H1 (cell line): ENCODE measurements around the gene GPER1. TPM values are rescaled to one million over a fixed set of nuclear protein-coding genes. Genes with fewer than 3 reads are reported as not detected.

ENCODE experiments used
- CTCF ChIA-PET: fragments of 300-600 bp; sonication (Branson Sonifier 250); formaldehyde crosslinking; loops from one replicate; lab custom pipeline; 2021; ENCODE audit not compliant: partially characterized antibody; lab: Charles Lee
- POLR2A ChIA-PET: fragments of 300-600 bp; sonication (Branson Sonifier 250); formaldehyde crosslinking; loops from one replicate; lab custom pipeline; 2021; ENCODE audit warnings: inconsistent platforms; ENCODE audit not compliant: partially characterized antibody; lab: Charles Lee
- DNase-seq, 2 experiments: peaks; one replicate each; pipeline versions ENCODE4 v3.0.0 to v3.0.0-alpha.2; 2010 to 2022; ENCODE audit warnings: low spot score in 2 of 2, low read depth in 1 of 2, mixed read lengths in 1 of 2
- FAIRE-seq: peaks from 2 replicates; lab custom pipeline; 2011; peaks lifted over from hg19 to GRCh38; lab: Jason Lieb, UNC
- H2AFZ ChIP-seq: 2 replicates; pipeline ENCODE4 v1.8.1; 2012; ENCODE audit warnings: low read length, inconsistent platforms
- H2AK5ac ChIP-seq: 2 replicates; pipeline ENCODE4 v1.6.1; 2013; ENCODE audit warnings: low read depth, low read length
- H2BK120ac ChIP-seq: replicated peaks from 2 replicates; pipeline ENCODE3; 2013; ENCODE audit warnings: low read depth, low read length, inconsistent platforms
- H2BK12ac ChIP-seq: 2 replicates; pipeline ENCODE4 v1.6.1; 2013; ENCODE audit warnings: low read depth, low read length
- H2BK15ac ChIP-seq: 2 replicates; pipeline ENCODE4 v1.6.1; 2013; ENCODE audit warnings: low read length
- H2BK20ac ChIP-seq: 2 replicates; pipeline ENCODE4 v1.6.1; 2013; ENCODE audit warnings: low read length
- H2BK5ac ChIP-seq: 2 replicates; pipeline ENCODE4 v1.6.1; 2013; ENCODE audit warnings: low read depth, low read length
- H3K14ac ChIP-seq: 2 replicates; pipeline ENCODE4 v1.6.1; 2013; ENCODE audit warnings: inconsistent platforms; ENCODE audit not compliant: insufficient read length
- H3K18ac ChIP-seq: 2 replicates; pipeline ENCODE4 v1.6.1; 2013; ENCODE audit warnings: low read length; ENCODE audit errors: extremely low read depth
- H3K23ac ChIP-seq: 2 replicates; pipeline ENCODE4 v1.6.1; 2013; ENCODE audit warnings: inconsistent platforms; ENCODE audit not compliant: insufficient read length
- H3K23me2 ChIP-seq: 2 replicates; pipeline ENCODE4 v1.6.1; 2013; ENCODE audit warnings: low read depth, low read length
- H3K27ac ChIP-seq: 2 replicates; pipeline ENCODE4 v1.6.1; 2011; ENCODE audit warnings: low read depth, low read length, inconsistent platforms
- H3K27me3 ChIP-seq, 4 experiments: replicated peaks in 1 of 4; 1 replicate in 1 of 4; 2 replicates in 3 of 4; pipeline versions ENCODE4 v1.6.1 to v1.8.1; 2011 to 2013; ENCODE audit warnings: low read length in 3 of 4, mild to moderate bottlenecking in 3 of 4, inconsistent platforms in 2 of 4, mixed read lengths in 2 of 4, moderate library complexity in 1 of 4; ENCODE audit not compliant: control insufficient read depth in 3 of 4, insufficient read depth in 3 of 4; ENCODE audit errors: extremely low read depth in 1 of 4
- H3K36me3 ChIP-seq, 4 experiments: 2 replicates each; pipeline versions ENCODE4 v1.6.1 to v1.8.1; 2011 to 2013; ENCODE audit warnings: mild to moderate bottlenecking in 4 of 4, low read length in 3 of 4, moderate library complexity in 2 of 4, control low read depth in 1 of 4, inconsistent platforms in 1 of 4; ENCODE audit not compliant: insufficient read depth in 4 of 4, control insufficient read depth in 2 of 4
- H3K4ac ChIP-seq: replicated peaks from 2 replicates; pipeline ENCODE3; 2013; ENCODE audit warnings: low read length, low read depth, mixed read lengths, inconsistent platforms; ENCODE audit not compliant: insufficient read length
- H3K4me1 ChIP-seq, 4 experiments: replicated peaks in 1 of 4; 1 replicate in 1 of 4; 2 replicates in 3 of 4; pipeline versions ENCODE4 v1.6.1 to v1.8.1; 2011 to 2013; ENCODE audit warnings: low read length in 3 of 4, inconsistent platforms in 2 of 4, mixed read lengths in 1 of 4; ENCODE audit not compliant: insufficient read depth in 4 of 4, control insufficient read depth in 3 of 4
- H3K4me2 ChIP-seq, 2 experiments: 2 replicates each; pipeline versions ENCODE4 v1.6.1 to v1.8.1; 2011 to 2013; ENCODE audit warnings: low read depth in 2 of 2, low read length in 2 of 2, control low read depth in 1 of 2, inconsistent platforms in 1 of 2, mild to moderate bottlenecking in 1 of 2; ENCODE audit not compliant: insufficient read depth in 1 of 2
- H3K4me3 ChIP-seq, 4 experiments: fragments of 200-600, 300-600 bp in 1 of 4; sonication (generic), shearing (Covaris generic), sonication (Bioruptor Twin) in 1 of 4; 2 replicates each; pipeline versions ENCODE4 v1.5.1 to v1.8.1; 2011 to 2016; ENCODE audit warnings: low read length in 4 of 4, low read depth in 3 of 4, control low read depth in 2 of 4, inconsistent platforms in 2 of 4, mild to moderate bottlenecking in 2 of 4, mixed read lengths in 1 of 4, moderate library complexity in 1 of 4; ENCODE audit not compliant: insufficient read depth in 2 of 4; ENCODE audit errors: extremely low read depth in 1 of 4
- H3K56ac ChIP-seq: replicated peaks from 2 replicates; pipeline ENCODE3; 2013; ENCODE audit warnings: low read depth, mild to moderate bottlenecking, mixed read lengths, low read length, inconsistent platforms; ENCODE audit not compliant: insufficient read length
- H3K79me1 ChIP-seq: 2 replicates; pipeline ENCODE4 v1.6.1; 2013; ENCODE audit warnings: low read depth, low read length, control low read depth
- H3K79me2 ChIP-seq, 2 experiments: 2 replicates each; pipeline versions ENCODE4 v1.6.1 to v1.8.1; 2012 to 2013; ENCODE audit warnings: low read length in 2 of 2, mild to moderate bottlenecking in 2 of 2, inconsistent platforms in 1 of 2; ENCODE audit not compliant: insufficient read depth in 2 of 2, control insufficient read depth in 1 of 2
- H3K9ac ChIP-seq, 4 experiments: replicated peaks in 1 of 4; 1 replicate in 1 of 4; 2 replicates in 3 of 4; pipeline versions ENCODE4 v1.6.1 to v1.8.1; 2011 to 2013; ENCODE audit warnings: low read depth in 3 of 4, low read length in 3 of 4, control low read depth in 2 of 4, mild to moderate bottlenecking in 2 of 4, moderate library complexity in 2 of 4, inconsistent platforms in 1 of 4; ENCODE audit errors: extremely low read depth in 1 of 4
- H3K9me3 ChIP-seq, 2 experiments: 2 replicates each; pipeline versions ENCODE4 v1.6.1 to v1.8.1; 2012 to 2013; ENCODE audit warnings: mild to moderate bottlenecking in 2 of 2, moderate library complexity in 2 of 2, control low read depth in 1 of 2, inconsistent platforms in 1 of 2, low read depth in 1 of 2, low read length in 1 of 2, mixed read lengths in 1 of 2; ENCODE audit not compliant: insufficient read depth in 2 of 2
- H4K20me1 ChIP-seq, 2 experiments: replicated peaks in 1 of 2; 2 replicates each; pipeline versions ENCODE3 to v1.8.1; 2011 to 2013; ENCODE audit warnings: inconsistent platforms in 2 of 2, low read length in 2 of 2, mild to moderate bottlenecking in 1 of 2; ENCODE audit not compliant: insufficient read depth in 2 of 2, control insufficient read depth in 1 of 2
- H4K5ac ChIP-seq: 2 replicates; pipeline ENCODE4 v1.6.1; 2013; ENCODE audit warnings: low read length, low read depth, mixed read lengths, inconsistent platforms; ENCODE audit not compliant: insufficient read length
- H4K8ac ChIP-seq: 2 replicates; pipeline ENCODE4 v1.8.0; 2013; ENCODE audit warnings: mild to moderate bottlenecking, moderate library complexity, low read length, inconsistent platforms; ENCODE audit not compliant: insufficient read depth; ENCODE audit errors: extremely low read depth
- H4K91ac ChIP-seq: replicated peaks from 2 replicates; pipeline ENCODE3; 2013; ENCODE audit warnings: low read length, mixed read lengths, inconsistent platforms; ENCODE audit not compliant: insufficient read length
- CBX5 ChIP-seq: fragments of 300-800, 300-1000 bp; sonication (generic); IDR thresholded peaks from 2 replicates; pipeline ENCODE4 v1.7.1; 2016; ENCODE audit warnings: antibody characterized with exemption, low read length, low read depth
- CEBPB ChIP-seq: IDR thresholded peaks from 2 replicates; pipeline ENCODE4 v1.6.1; 2012; ENCODE audit warnings: low read depth, low read length
- CTBP2 ChIP-seq: IDR thresholded peaks from 2 replicates; pipeline ENCODE4 v1.7.0; 2011; ENCODE audit warnings: borderline replicate concordance, mild to moderate bottlenecking, moderate library complexity, mixed read lengths, low read length; ENCODE audit not compliant: insufficient read depth, insufficient read length
- EP300 ChIP-seq, 2 experiments: IDR thresholded peaks; 1 replicate in 1 of 2; 2 replicates in 1 of 2; pipeline ENCODE4 v1.6.1; 2011 to 2012; ENCODE audit warnings: low read depth in 2 of 2, low read length in 2 of 2, mild to moderate bottlenecking in 2 of 2, borderline replicate concordance in 1 of 2, inconsistent platforms in 1 of 2, moderate library complexity in 1 of 2
- HDAC2 ChIP-seq, 2 experiments: fragments of 300-600 bp in 1 of 2; sonication (generic) in 1 of 2; IDR thresholded peaks; 2 replicates each; pipeline ENCODE4 v1.6.1; 2011 to 2012; ENCODE audit warnings: low read depth in 2 of 2, low read length in 2 of 2, mild to moderate bottlenecking in 2 of 2, moderate library complexity in 2 of 2, borderline replicate concordance in 1 of 2, inconsistent platforms in 1 of 2
- HDAC6 ChIP-seq: IDR thresholded peaks from one replicate; pipeline ENCODE4 v1.7.1; 2012; ENCODE audit warnings: low read depth, mild to moderate bottlenecking, inconsistent platforms, low read length, moderate library complexity
- POLR2AphosphoS5 ChIP-seq: IDR thresholded peaks from 2 replicates; pipeline ENCODE4 v1.6.1; 2011; ENCODE audit warnings: low read depth, low read length
- RXRA ChIP-seq: IDR thresholded peaks from 2 replicates; pipeline ENCODE4 v1.6.1; 2011; ENCODE audit warnings: low read depth, mild to moderate bottlenecking, low read length, moderate library complexity; ENCODE audit not compliant: insufficient read depth
- SIX5 ChIP-seq: IDR thresholded peaks from 2 replicates; pipeline ENCODE4 v1.6.1; 2011; ENCODE audit warnings: mild to moderate bottlenecking, low read depth, low read length
- WGBS, 2 experiments: shearing (Covaris generic) in 1 of 2; methylation state at CpG; one replicate each; pipeline versions ENCODE4 v1.1.6 to v1.1.7; 2013 to 2015; ENCODE audit warnings: low lambda C conversion rate in 2 of 2, mixed read lengths in 2 of 2, inconsistent platforms in 1 of 2, low coverage in 1 of 2, missing lambda C conversion rate in 1 of 2; ENCODE audit not compliant: insufficient replicate concordance in 2 of 2, insufficient coverage in 1 of 2, insufficient read length in 1 of 2; ENCODE audit errors: extremely low coverage in 1 of 2, missing lambda C conversion rate in 1 of 2; 5-methylcytosine and 5-hydroxymethylcytosine counted together
- polyA plus RNA-seq, 7 experiments: library from polyadenylated mRNA; depleted of rRNA in 3 of 7; stranded (reverse) in 5 of 7; unstranded in 2 of 7; fragments of >200 nt in 5 of 7; fragments of 200-250 nt in 2 of 7; gene quantifications; 1 replicate in 5 of 7; 2 replicates in 1 of 7; 4 replicates in 1 of 7; pipeline versions ENCODE4 v1.2.1 to v1.2.3, GENCODE V29; 2011 to 2013; ENCODE audit warnings: missing spikeins in 2 of 7, mixed read lengths in 2 of 7
- total RNA-seq: library from RNA; stranded (reverse); fragmentation: NEBNext Ultra II Directional; extraction: Animal tissue kit (Norgen Biotek cat#: 25700); gene quantifications from 2 replicates; pipeline ENCODE4 v1.2.1, GENCODE V29; 2021
- TF ChIP-seq, protein P1 (sequence below): IDR thresholded peaks from 2 replicates; pipeline ENCODE4 v1.6.1; 2012; ENCODE audit warnings: inconsistent platforms
- TF ChIP-seq, protein P2 (sequence below): IDR thresholded peaks from 2 replicates; pipeline ENCODE4 v1.6.1; 2011; ENCODE audit warnings: low read depth, mild to moderate bottlenecking, low read length; ENCODE audit not compliant: insufficient read depth

GPER1 gene
- total and polyA plus RNA-seq, 2 of the 8 experiments (the other 6 are each of a cell fraction or from before 2014, with no cell fraction given): 0.24 to 0.47 TPM

DNA sequence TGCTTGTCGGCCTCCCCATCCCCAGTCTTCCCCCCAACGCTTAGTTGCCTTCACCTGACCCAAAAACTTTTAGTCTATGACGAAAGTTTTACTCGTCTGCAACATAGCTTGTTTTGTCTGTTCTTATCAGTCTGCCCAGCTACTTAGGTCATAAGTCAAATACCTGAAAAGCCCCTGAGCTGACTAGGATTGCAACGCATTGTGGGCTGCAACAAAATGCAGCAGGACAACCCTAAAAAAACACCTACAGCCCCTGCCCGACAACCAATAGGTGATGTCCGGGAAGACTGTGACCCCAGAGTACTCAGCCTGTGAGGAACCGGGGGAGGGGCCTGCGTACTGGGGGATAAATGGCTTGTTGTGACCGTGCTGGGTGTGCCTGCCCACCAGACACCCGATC lies 19.3 kb upstream of the GPER1 start:
- H4K5ac ChIP-seq: no peak overlapping the region
- CTCF ChIA-PET: interaction anchor here (0.7 to 6.4 kb wide), 4 partner anchors 24 to 195 kb away, joined by 3 to 143 read pairs (median 4); partner anchors contain the start of gene GPR146
- FAIRE-seq: no peak
- TF ChIP-seq CBX5 (no peak), HDAC6 (no peak), CTBP2 (no peak), CEBPB (no peak), EP300 (IDR thresholded peaks at IDR 0.05; ENCODE audit: borderline replicate concordance in 1 of 2, low read depth in 2 of 2, low read length in 2 of 2) (no peak), SIX5 (no peak), HDAC2 (IDR thresholded peaks at IDR 0.05; ENCODE audit: borderline replicate concordance in 1 of 2, low read depth in 2 of 2, low read length in 2 of 2) (no peak), RXRA (no peak), POLR2AphosphoS5 (no peak)
- TF ChIP-seq, protein P1, sequence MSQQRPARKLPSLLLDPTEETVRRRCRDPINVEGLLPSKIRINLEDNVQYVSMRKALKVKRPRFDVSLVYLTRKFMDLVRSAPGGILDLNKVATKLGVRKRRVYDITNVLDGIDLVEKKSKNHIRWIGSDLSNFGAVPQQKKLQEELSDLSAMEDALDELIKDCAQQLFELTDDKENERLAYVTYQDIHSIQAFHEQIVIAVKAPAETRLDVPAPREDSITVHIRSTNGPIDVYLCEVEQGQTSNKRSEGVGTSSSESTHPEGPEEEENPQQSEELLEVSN: no peak
- TF ChIP-seq, protein P2, sequence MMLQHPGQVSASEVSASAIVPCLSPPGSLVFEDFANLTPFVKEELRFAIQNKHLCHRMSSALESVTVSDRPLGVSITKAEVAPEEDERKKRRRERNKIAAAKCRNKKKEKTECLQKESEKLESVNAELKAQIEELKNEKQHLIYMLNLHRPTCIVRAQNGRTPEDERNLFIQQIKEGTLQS: no peak

More for the DNA sequence above, 19.3 kb upstream of the GPER1 start:
- H3K4me1 ChIP-seq: peaks cover 0 to 5% (median 2%) of the 10 kb centered on the region in 4 experiments; a peak in 3 of 7 replicates
- H2BK20ac ChIP-seq: no peak overlapping the region
- peaks cover 6 to 7% of the 10 kb centered on the region in 2 experiments; a peak in 3 of 4 replicates for H3K9me3 ChIP-seq
- H4K91ac ChIP-seq: no peak overlapping the region
- no peaks in the 10 kb centered on the region for H3K27me3 ChIP-seq
- H3K4ac ChIP-seq: no peak overlapping the region
- H4K8ac ChIP-seq: no peak overlapping the region
- no peak overlapping the region for H3K18ac ChIP-seq
- 78% methylated on average over 11 of the region's 11 CpGs; no CpG with 5 or more reads in 1 of the 2 experiments for WGBS, 2 experiments
- H3K9ac ChIP-seq: no peak overlapping the region
- no peak overlapping the region for H2AK5ac ChIP-seq
- no peak overlapping the region for H2BK15ac ChIP-seq
- no peak overlapping the region for H3K4me2 ChIP-seq
- no peaks in the 10 kb centered on the region for H3K36me3 ChIP-seq
- H3K23me2 ChIP-seq: peaks cover 5% of the 10 kb centered on the region; the same call in 1 of the 2 replicates
- no peak overlapping the region for H2AFZ ChIP-seq
- no peak overlapping the region for H3K56ac ChIP-seq
- peaks cover 8% of the 10 kb centered on the region for H3K79me1 ChIP-seq
- peaks cover 8 to 17% of the 10 kb centered on the region in 2 experiments for H4K20me1 ChIP-seq
- H3K79me2 ChIP-seq: peaks cover 0 to 2% of the 10 kb centered on the region in 2 experiments; a peak in 1 of 4 replicates
- no peak overlapping the region for H3K14ac ChIP-seq
- H3K27ac ChIP-seq: no peak overlapping the region
- DNase-seq: no peak
- no peak overlapping the region for H3K4me3 ChIP-seq
- no peak overlapping the region for H2BK12ac ChIP-seq
- H3K23ac ChIP-seq: no peak overlapping the region
- POLR2A ChIA-PET: no interaction called here
- no peak overlapping the region for H2BK120ac ChIP-seq
- no peak overlapping the region for H2BK5ac ChIP-seq
